H9 (cell line): ENCODE results near the gene AQP11. TPM values are rescaled to one million over a fixed set of nuclear protein-coding genes. Genes with fewer than 3 reads are reported as not detected.

Experiments used
- DNase-seq: peaks from one replicate; pipeline ENCODE4 v3.0.0-alpha.2; 2017
- H2AFZ ChIP-seq: one replicate; pipeline ENCODE4 v1.6.1; 2013; ENCODE audit warnings: mild to moderate bottlenecking, low read length, control low read depth, moderate library complexity
- H2AK5ac ChIP-seq: 2 replicates; pipeline ENCODE4 v1.6.1; 2013; ENCODE audit warnings: low read length, control low read depth, mixed read lengths; ENCODE audit not compliant: insufficient read length
- H2BK120ac ChIP-seq: one replicate; pipeline ENCODE4 v1.6.1; 2013; ENCODE audit warnings: low read depth, mild to moderate bottlenecking, low read length, control low read depth, inconsistent platforms; ENCODE audit not compliant: poor library complexity, severe bottlenecking
- H2BK12ac ChIP-seq: 2 replicates; pipeline ENCODE4 v1.6.1; 2013; ENCODE audit warnings: low read length, control low read depth, mixed read lengths, low read depth; ENCODE audit not compliant: insufficient read length
- H2BK15ac ChIP-seq: 2 replicates; pipeline ENCODE4 v1.6.1; 2013; ENCODE audit warnings: low read depth, low read length, control low read depth
- H2BK20ac ChIP-seq: one replicate; pipeline ENCODE4 v1.6.1; 2013; ENCODE audit warnings: low read depth, mild to moderate bottlenecking, low read length, control low read depth, inconsistent platforms; ENCODE audit not compliant: poor library complexity, severe bottlenecking
- H2BK5ac ChIP-seq: 2 replicates; pipeline ENCODE4 v1.6.1; 2013; ENCODE audit warnings: low read length, control low read depth, mixed read lengths; ENCODE audit not compliant: insufficient read length
- H3K14ac ChIP-seq: 2 replicates; pipeline ENCODE4 v1.6.1; 2013; ENCODE audit warnings: low read length, control low read depth; ENCODE audit not compliant: insufficient read depth
- H3K18ac ChIP-seq: 2 replicates; pipeline ENCODE4 v1.6.1; 2013; ENCODE audit warnings: low read depth, mild to moderate bottlenecking, mixed read lengths, low read length, control low read depth; ENCODE audit not compliant: insufficient read length
- H3K23ac ChIP-seq: 2 replicates; pipeline ENCODE4 v1.6.1; 2013; ENCODE audit warnings: low read length, control low read depth, mixed read lengths, low read depth; ENCODE audit not compliant: insufficient read length
- H3K23me2 ChIP-seq: 2 replicates; pipeline ENCODE4 v1.6.1; 2013; ENCODE audit warnings: low read depth, mild to moderate bottlenecking, mixed read lengths, low read length, control low read depth; ENCODE audit not compliant: insufficient read length, poor library complexity, severe bottlenecking
- H3K27ac ChIP-seq: 2 replicates; pipeline ENCODE4 v1.5.1; 2013; ENCODE audit warnings: low read length, control low read depth, mixed read lengths, low read depth; ENCODE audit not compliant: insufficient read length
- H3K27me3 ChIP-seq: 2 replicates; pipeline ENCODE4 v1.6.1; 2013; ENCODE audit warnings: low read length, control low read depth, inconsistent platforms; ENCODE audit not compliant: insufficient read depth
- H3K4ac ChIP-seq: 2 replicates; pipeline ENCODE4 v1.6.1; 2013; ENCODE audit warnings: low read depth, mild to moderate bottlenecking, control low read depth, inconsistent platforms, low read length, moderate library complexity
- H3K4me1 ChIP-seq: 2 replicates; pipeline ENCODE4 v1.6.1; 2013; ENCODE audit warnings: low read length, control low read depth, inconsistent platforms; ENCODE audit not compliant: insufficient read depth
- H3K4me2 ChIP-seq: 2 replicates; pipeline ENCODE4 v1.6.1; 2013; ENCODE audit warnings: low read length, control low read depth, mixed read lengths; ENCODE audit not compliant: insufficient read length, insufficient read depth
- H3K56ac ChIP-seq: 2 replicates; pipeline ENCODE4 v1.6.1; 2013; ENCODE audit warnings: low read depth, mild to moderate bottlenecking, mixed read lengths, low read length, control low read depth; ENCODE audit not compliant: insufficient read length
- H3K79me1 ChIP-seq: 2 replicates; pipeline ENCODE4 v1.6.1; 2013; ENCODE audit warnings: low read depth, mild to moderate bottlenecking, moderate library complexity, low read length, control low read depth, inconsistent platforms; ENCODE audit not compliant: insufficient read depth, poor library complexity, severe bottlenecking
- H3K79me2 ChIP-seq: 2 replicates; pipeline ENCODE4 v1.6.1; 2013; ENCODE audit warnings: low read length, control low read depth, inconsistent platforms; ENCODE audit not compliant: insufficient read depth
- H3K9ac ChIP-seq: 2 replicates; pipeline ENCODE4 v1.6.1; 2013; ENCODE audit warnings: low read length, control low read depth, mixed read lengths; ENCODE audit not compliant: insufficient read length; ENCODE audit errors: extremely low read depth
- H3K9me3 ChIP-seq: one replicate; pipeline ENCODE4 v1.6.1; 2013; ENCODE audit warnings: low read depth, low read length, inconsistent platforms; ENCODE audit not compliant: control insufficient read depth
- H3T11ph ChIP-seq: one replicate; pipeline ENCODE4 v1.6.1; 2013; ENCODE audit warnings: mild to moderate bottlenecking, low read length, control low read depth, inconsistent platforms
- H4K20me1 ChIP-seq: one replicate; pipeline ENCODE4 v1.6.1; 2013; ENCODE audit not compliant: control insufficient read depth, insufficient read length, insufficient read depth
- H4K5ac ChIP-seq: 2 replicates; pipeline ENCODE4 v1.6.1; 2013; ENCODE audit warnings: low read depth, mild to moderate bottlenecking, mixed read lengths, low read length, control low read depth; ENCODE audit not compliant: insufficient read length
- H4K8ac ChIP-seq: replicated peaks from 2 replicates; pipeline ENCODE4 v1.6.1; 2013; ENCODE audit warnings: low read length, control low read depth, mixed read lengths, low read depth; ENCODE audit not compliant: insufficient read length
- H4K91ac ChIP-seq: 2 replicates; pipeline ENCODE4 v1.6.1; 2013; ENCODE audit warnings: low read depth, mild to moderate bottlenecking, moderate library complexity, mixed read lengths, low read length, control low read depth; ENCODE audit not compliant: insufficient read length
- H3K27ac Mint-ChIP-seq, 3 experiments: 2 replicates in 2 of 3; 3 replicates in 1 of 3; pipeline ENCODE4 v1.8.0; 2020 to 2021; ENCODE audit warnings: mixed read lengths in 3 of 3, mild to moderate bottlenecking in 1 of 3, moderate library complexity in 1 of 3
- H3K27me3 Mint-ChIP-seq: 2 replicates; pipeline ENCODE4 v1.8.0; 2021; ENCODE audit warnings: low read depth, mild to moderate bottlenecking, moderate library complexity, mixed read lengths
- H3K36me3 Mint-ChIP-seq, 3 experiments: 2 replicates in 2 of 3; 3 replicates in 1 of 3; pipeline ENCODE4 v1.8.0; 2020 to 2021; ENCODE audit warnings: low read depth in 3 of 3, mixed read lengths in 3 of 3; ENCODE audit not compliant: insufficient read depth in 1 of 3
- H3K4me1 Mint-ChIP-seq, 2 experiments: 2 replicates each; pipeline ENCODE4 v1.8.0; 2020; ENCODE audit warnings: mixed read lengths in 2 of 2
- H3K4me3 Mint-ChIP-seq, 2 experiments: 2 replicates in 1 of 2; 3 replicates in 1 of 2; pipeline ENCODE4 v1.8.0; 2020 to 2021; ENCODE audit warnings: mild to moderate bottlenecking in 2 of 2, mixed read lengths in 2 of 2, moderate library complexity in 1 of 2
- H3K9me3 Mint-ChIP-seq, 2 experiments: 2 replicates in 1 of 2; 3 replicates in 1 of 2; pipeline ENCODE4 v1.8.0; 2020; ENCODE audit warnings: mild to moderate bottlenecking in 2 of 2, mixed read lengths in 2 of 2, moderate library complexity in 1 of 2
- CTCF ChIP-seq: fragments of 200-600 bp; sonication (generic); conservative IDR thresholded peaks from 3 replicates; pipeline ENCODE4 v1.8.0; 2021; ENCODE audit warnings: antibody characterized with exemption, mild to moderate bottlenecking
- WGBS: extraction: QIAGEN DNeasy Blood & Tissue Kit; methylation state at CpG from one replicate; pipeline ENCODE4 v1.1.7; 2013; ENCODE audit warnings: missing lambda C conversion rate, low lambda C conversion rate, mixed read lengths; ENCODE audit not compliant: insufficient read length; ENCODE audit errors: extremely low coverage; 5-methylcytosine and 5-hydroxymethylcytosine counted together
- total RNA-seq: library from RNA; stranded (reverse); gene quantifications from 2 replicates; pipeline ENCODE4 v1.2.1, GENCODE V29; 2021

AQP11 gene
- total RNA-seq, 1 experiment from 2014 or later = 1.1 TPM

GRCh38 chr11:77580712-77581337 lies 8.9 kb upstream of the AQP11 start:
- peaks cover 14 to 46% (median 46%) of the 10 kb centered on the region in 3 experiments for H3K36me3 Mint-ChIP-seq

More at GRCh38 chr11:77580712-77581337, 8.9 kb upstream of the AQP11 start:
- no peak overlapping the region for H4K5ac ChIP-seq
- no peak overlapping the region for H2BK20ac ChIP-seq
- H3K4ac ChIP-seq = no peak overlapping the region
- no peak overlapping the region for H2BK120ac ChIP-seq
- Mint-ChIP-seq H3K27ac (no peak overlapping the region), H3K9me3 (peaks cover 50 to 65% of the 10 kb centered on the region in 2 experiments), H3K4me3 (no peak overlapping the region), H3K4me1 (peaks cover 9 to 11% of the 10 kb centered on the region in 2 experiments), H3K27me3 (no peaks in the 10 kb centered on the region)
- H3K9ac ChIP-seq = no peak overlapping the region
- no peak for TF ChIP-seq CTCF
- no peak overlapping the region for H3K14ac ChIP-seq
- no peak overlapping the region for H2BK5ac ChIP-seq
- no peak overlapping the region for H2BK15ac ChIP-seq
- H3K18ac ChIP-seq = no peak overlapping the region
- H3K27ac ChIP-seq = no peak overlapping the region
- no peak overlapping the region for H4K91ac ChIP-seq
- H3T11ph ChIP-seq = no peak overlapping the region
- no peaks in the 10 kb centered on the region for H3K79me1 ChIP-seq
- no peaks in the 10 kb centered on the region for H4K20me1 ChIP-seq
- H3K4me2 ChIP-seq = no peak overlapping the region
- DNase-seq = no peak
- WGBS = no CpG with 5 or more reads among the region's 5 CpGs
- H3K4me1 ChIP-seq = no peaks in the 10 kb centered on the region; the same call in 1 of the 2 replicates
- no peak overlapping the region for H3K56ac ChIP-seq
- no peak overlapping the region for H3K23ac ChIP-seq
- H2AFZ ChIP-seq = no peak overlapping the region
- H4K8ac ChIP-seq = no peak overlapping the region
- peaks cover 14% of the 10 kb centered on the region for H3K9me3 ChIP-seq
- H3K23me2 ChIP-seq = no peaks in the 10 kb centered on the region
- no peak overlapping the region for H2BK12ac ChIP-seq
- H3K27me3 ChIP-seq = no peaks in the 10 kb centered on the region
- H2AK5ac ChIP-seq = no peak overlapping the region
- no peaks in the 10 kb centered on the region for H3K79me2 ChIP-seq
